Heart left ventricle (tissue), 16 donors: ENCODE results near the gene NME7. TPM values are rescaled to one million over a fixed set of nuclear protein-coding genes. Genes with fewer than 3 reads are reported as not detected.

ENCODE experiments used
- ATAC-seq, 4 donors: fragments of 200-7000 bp; cut with Tn5 transposase; one replicate each; pipeline ENCODE4 v1.9.1; 2020 to 2022; ENCODE audit warnings: moderate library complexity in 4 of 4, mild to moderate bottlenecking in 3 of 4, moderate number of reproducible peaks in 1 of 4
- DNase-seq, 5 donors: peaks; one replicate each; pipeline ENCODE4 v3.0.0-alpha.2; 2020
- H3K27ac ChIP-seq, 12 donors: fragments of 200-600 bp; sonication (generic) in 4 of 12; one replicate each; pipeline versions ENCODE4 v1.5.0 to v1.8.0; 2016 to 2022; ENCODE audit warnings: mild to moderate bottlenecking in 2 of 12
- H3K27me3 ChIP-seq, 9 donors: fragments of 200-600 bp; sonication (generic) in 2 of 9; one replicate each; pipeline versions ENCODE4 v1.5.1 to v1.8.0; 2016 to 2022; ENCODE audit warnings: mild to moderate bottlenecking in 3 of 9
- H3K36me3 ChIP-seq, 9 donors: fragments of 200-600 bp; sonication (generic) in 2 of 9; one replicate each; pipeline versions ENCODE4 v1.5.0 to v1.8.0; 2018 to 2022; ENCODE audit warnings: mild to moderate bottlenecking in 2 of 9
- H3K4me1 ChIP-seq, 12 donors: fragments of 200-600 bp; sonication (generic) in 4 of 12; one replicate each; pipeline versions ENCODE4 v1.5.0 to v1.8.0; 2016 to 2022; ENCODE audit warnings: mild to moderate bottlenecking in 3 of 12
- H3K4me3 ChIP-seq, 12 donors: fragments of 200-600 bp; sonication (generic) in 4 of 12; one replicate each; pipeline versions ENCODE4 v1.5.0 to v1.8.0; 2017 to 2022; ENCODE audit warnings: mild to moderate bottlenecking in 9 of 12, moderate library complexity in 4 of 12
- H3K9me3 ChIP-seq, 12 donors: fragments of 200-600 bp; sonication (generic) in 4 of 12; one replicate each; pipeline versions ENCODE4 v1.5.0 to v1.8.0; 2016 to 2022; ENCODE audit warnings: mild to moderate bottlenecking in 1 of 12
- CTCF ChIP-seq, 12 donors: fragments of 200-600 bp; sonication (generic) in 4 of 12; IDR thresholded peaks; one replicate each; pipeline versions ENCODE4 v1.5.0 to v1.8.0; 2018 to 2022; ENCODE audit warnings: antibody characterized with exemption in 12 of 12, mild to moderate bottlenecking in 5 of 12
- POLR2A ChIP-seq, 2 donors: fragments of 450-650 bp; IDR thresholded peaks; one replicate each; pipeline ENCODE4 v1.6.1; 2017; ENCODE audit warnings: antibody characterized with exemption in 2 of 2, mild to moderate bottlenecking in 2 of 2, moderate library complexity in 2 of 2
- WGBS, 4 donors: extraction: QIAGEN DNeasy Blood & Tissue Kit in 2 of 4; methylation state at CpG; one replicate each; pipeline versions ENCODE4 v1.1.5 to v1.1.7; 2013 to 2018; 5-methylcytosine and 5-hydroxymethylcytosine counted together
- intact Hi-C, 10 donors: fragments of 100-400 bp; cut with DNase I; formaldehyde crosslinking; loops; one replicate each; pipeline versions ENCODE4 v1.11.1 to v1.14.2; 2022
- polyA plus RNA-seq, 2 donors: library from polyadenylated mRNA; stranded (reverse); fragments of 200-250 nt; gene quantifications; one replicate each; pipeline ENCODE4 v1.2.3, GENCODE V29; 2013
- total RNA-seq, 9 donors: library from RNA; depleted of rRNA in 2 of 9; stranded (reverse); fragments of >200 nt in 2 of 9; fragmentation: NEBNext Ultra II Directional in 3 of 9; extraction: Animal tissue kit (Norgen Biotek cat#: 25700) in 3 of 9; gene quantifications; one replicate each; pipeline versions ENCODE4 v1.1.0 to v1.2.4, GENCODE V29; 2016 to 2023
- donor health status: ischemic (EF 13 %, LVEDD 7.1; RV severe dilation, severe dysfunction).
- donor health status: healthy with polysubstance abuse.
- donor health status: DM: no; HTN: yes; CAD: no.
- donor health status: DM: no; HTN: no; CAD: no.
- donor health status: ischemic (EF 25% LVEDD 6.9; RV normal size, moderate dysfunction).
- donor health status: ischemic (EF 25% LVEDD 5.7; RV mildly dilated, moderate dysfunction).
- donor health status: healthy.
- donor health status: DM: yes; HTN: yes; CAD: no.
- donor health status: ischemic (EF 35%, LVEDD 5.7; RV mildly dilated, moderate dysfunction).
- donor health status: nonischemic (EF 11% LVEDD 7.7; RV severe dilation, severe dysfunction).
- donor health status: DM: yes; HTN: yes; CAD: no.
- donor health status: PGD.
- donor health status: ischemic (EF 29% LVEDD 5.4; RV normal size, mild dysfunction).
- donor health status: nonischemic (EF 23%, LVEDD 6.1; RV moderate dilation, normal function).

The NME7 gene
- total and polyA plus RNA-seq, 11 donors = 3.1 to 25.2 (median 8.4) TPM

DNA sequence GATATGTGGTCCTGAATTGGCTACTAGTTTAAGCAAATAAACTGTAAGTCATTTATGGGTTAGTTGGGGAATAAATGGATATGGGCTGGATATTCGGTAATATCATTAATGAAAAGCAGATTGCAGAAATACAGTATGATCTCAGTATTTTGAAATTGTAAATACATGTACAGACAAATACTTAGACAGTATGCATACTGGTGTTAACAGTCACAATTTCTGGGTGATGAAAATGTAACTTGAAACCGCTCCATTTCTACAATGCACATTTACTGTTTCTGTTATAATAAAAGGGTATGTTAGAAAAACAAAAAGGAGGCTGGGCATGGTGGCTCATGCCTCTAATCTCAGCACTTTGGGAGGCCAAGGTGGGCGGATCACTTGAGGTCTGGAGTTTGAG is 28.4 kb upstream of the NME7 start:
- H3K27me3 ChIP-seq = no peaks in the 10 kb centered on the region
- H3K4me3 ChIP-seq = no peak overlapping the region
- WGBS, 4 donors = 96 to 98% (median 96%) methylated on average over 3 of the region's 3 CpGs
- TF ChIP-seq CTCF (IDR thresholded peaks at IDR 0.05) (no peak), POLR2A (IDR thresholded peaks at IDR 0.05) (no peak)
- no peak overlapping the region for H3K27ac ChIP-seq
- H3K9me3 ChIP-seq = no peaks in the 10 kb centered on the region
- no peaks in the 10 kb centered on the region for H3K4me1 ChIP-seq
- peaks cover 0 to 68% (median 35%) of the 10 kb centered on the region in 9 donors for H3K36me3 ChIP-seq
- ATAC-seq (no peak), DNase-seq (no peak)
- intact Hi-C loops = loop anchor here in 1 of 10 donors (10.0 kb wide), 1 partner anchor 129 kb away; no protein-coding TSS in a partner anchor

DNA sequence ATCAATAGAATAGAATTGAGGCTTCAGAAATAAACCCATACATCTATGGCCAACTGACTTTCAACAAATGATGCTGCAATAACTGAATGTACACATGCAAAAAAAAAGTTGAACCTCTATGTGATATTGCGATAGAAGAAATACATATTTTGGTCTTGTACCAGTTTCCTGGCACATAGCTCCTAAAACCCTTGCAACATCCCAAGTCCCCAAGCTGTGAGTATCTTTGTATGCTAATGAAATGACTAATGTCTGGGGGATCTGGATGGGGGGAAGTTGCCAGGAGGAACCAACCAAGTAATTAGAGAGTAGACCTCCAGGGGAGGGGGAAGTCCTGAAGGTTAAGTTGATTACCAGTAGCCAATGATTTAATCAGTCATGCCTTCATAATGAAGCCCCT is 24.8 kb upstream of the NME7 start:
- H3K4me3 ChIP-seq = no peak overlapping the region
- no peaks in the 10 kb centered on the region for H3K9me3 ChIP-seq
- TF ChIP-seq CTCF (IDR thresholded peaks at IDR 0.05) (no peak), POLR2A (IDR thresholded peaks at IDR 0.05) (no peak)
- ATAC-seq (no peak), DNase-seq (no peak)
- no peaks in the 10 kb centered on the region for H3K4me1 ChIP-seq
- intact Hi-C loops = loop anchor here in 1 of 10 donors (10.0 kb wide), 1 partner anchor 132 kb away; no protein-coding TSS in a partner anchor
- WGBS, 4 donors = 96 to 97% (median 96%) methylated on average over 1 of the region's 1 CpG
- no peak overlapping the region for H3K27ac ChIP-seq
- H3K27me3 ChIP-seq = no peaks in the 10 kb centered on the region
- peaks cover 0 to 97% (median 70%) of the 10 kb centered on the region in 9 donors for H3K36me3 ChIP-seq

DNA sequence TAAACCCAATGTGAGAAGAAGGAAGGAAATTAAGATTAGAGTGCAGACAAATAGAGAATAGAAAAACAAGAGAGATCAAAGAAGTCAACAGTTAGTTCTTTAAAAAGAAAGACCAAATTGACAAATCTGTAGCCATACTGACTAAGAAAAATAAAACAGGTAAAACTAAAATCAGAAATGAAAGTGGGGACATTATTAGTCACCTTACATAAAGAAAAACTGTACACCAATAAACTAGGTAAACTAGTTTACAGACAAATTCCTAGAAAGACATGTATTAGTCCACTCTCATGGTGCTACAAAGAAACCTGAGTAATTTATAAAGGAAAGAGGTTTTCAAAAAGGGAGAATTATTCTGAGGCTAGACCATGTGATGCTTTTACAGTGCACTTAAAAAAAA is 22.7 kb upstream of the NME7 start:
- TF ChIP-seq CTCF (IDR thresholded peaks at IDR 0.05) (no peak), POLR2A (IDR thresholded peaks at IDR 0.05) (no peak)
- Histone ChIP-seq H3K4me1 (no peaks in the 10 kb centered on the region), H3K4me3 (no peak overlapping the region), H3K9me3 (no peaks in the 10 kb centered on the region), H3K27me3 (no peaks in the 10 kb centered on the region), H3K36me3 (peaks cover 0 to 99% (median 91%) of the 10 kb centered on the region in 9 donors), H3K27ac (no peak overlapping the region)
- ATAC-seq = no peak
- intact Hi-C loops = loop anchor here in 1 of 10 donors (10.0 kb wide), 1 partner anchor 134 kb away; no protein-coding TSS in a partner anchor
- no peak for DNase-seq

DNA sequence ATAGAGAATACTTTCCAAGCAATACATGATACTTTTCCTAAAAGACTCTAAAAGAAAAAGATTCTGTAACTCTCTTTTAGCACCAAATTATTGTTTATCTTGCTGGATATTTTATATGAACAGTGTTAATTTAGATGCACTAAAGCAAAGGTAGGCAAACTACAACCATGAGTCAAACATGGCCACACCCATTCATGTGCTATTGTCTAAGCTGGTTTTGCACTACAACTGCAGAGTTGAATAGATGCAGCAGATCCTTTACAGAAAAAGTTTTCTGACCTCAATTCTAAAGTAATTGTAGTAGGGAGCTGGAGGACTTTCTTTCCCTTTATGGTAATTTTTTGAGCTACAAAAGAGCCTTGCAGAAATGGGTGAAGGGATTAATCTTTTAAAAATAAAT is 19.8 kb upstream of the NME7 start:
- no peak for ATAC-seq
- Histone ChIP-seq H3K36me3 (peaks cover 0 to 100% (median 98%) of the 10 kb centered on the region in 9 donors), H3K9me3 (no peaks in the 10 kb centered on the region), H3K4me3 (no peak overlapping the region), H3K27me3 (no peaks in the 10 kb centered on the region), H3K4me1 (no peaks in the 10 kb centered on the region), H3K27ac (no peak overlapping the region)
- no peak for DNase-seq
- no peak for TF ChIP-seq POLR2A (IDR thresholded peaks at IDR 0.05)
- TF ChIP-seq CTCF (IDR thresholded peaks at IDR 0.05) = no peak
- intact Hi-C loops = no loop called here
